Upper lobe of right lung (tissue), 1 donor: Measurements from ENCODE around the gene MRPL3. TPM values are rescaled to one million over a fixed set of nuclear protein-coding genes. Genes with fewer than 3 reads are reported as not detected.

Source experiments
- ATAC-seq: fragments of 200-7000 bp; cut with Tn5 transposase; one replicate; pipeline ENCODE4 v1.9.1; 2020; ENCODE audit warnings: mild to moderate bottlenecking, moderate library complexity
- DNase-seq: peaks from one replicate; pipeline ENCODE4 v3.0.0-alpha.2; 2020
- H3K27ac ChIP-seq: fragments of 200-600 bp; one replicate; pipeline ENCODE4 v1.8.0; 2022
- H3K27me3 ChIP-seq: fragments of 200-600 bp; one replicate; pipeline ENCODE4 v1.8.0; 2022; ENCODE audit warnings: mild to moderate bottlenecking
- H3K36me3 ChIP-seq: fragments of 200-600 bp; one replicate; pipeline ENCODE4 v1.8.0; 2022
- H3K4me1 ChIP-seq: fragments of 200-600 bp; one replicate; pipeline ENCODE4 v1.8.0; 2022
- H3K4me3 ChIP-seq: fragments of 200-600 bp; one replicate; pipeline ENCODE4 v1.8.0; 2022; ENCODE audit warnings: mild to moderate bottlenecking
- H3K9me3 ChIP-seq: fragments of 200-600 bp; one replicate; pipeline ENCODE4 v1.8.0; 2022
- intact Hi-C: fragments of 100-400 bp; cut with DNase I; formaldehyde crosslinking; loops from one replicate; pipeline ENCODE4 v1.11.0; 2022
- total RNA-seq: library from RNA; stranded (reverse); fragmentation: NEBNext Ultra II Directional; extraction: Animal tissue kit (Norgen Biotek cat#: 25700); gene quantifications from one replicate; pipeline ENCODE4 v1.2.1, GENCODE V29; 2021
- TF ChIP-seq, protein P1 (sequence below): fragments of 200-600 bp; IDR thresholded peaks from one replicate; pipeline ENCODE4 v1.8.0; 2022; ENCODE audit warnings: antibody characterized with exemption
- donor health status: DM: no; HTN: yes; CAD: no; lungs with severe emphysema.

MRPL3 gene
- total RNA-seq, 1 donor from 2014 or later = 48.8 TPM

DNA sequence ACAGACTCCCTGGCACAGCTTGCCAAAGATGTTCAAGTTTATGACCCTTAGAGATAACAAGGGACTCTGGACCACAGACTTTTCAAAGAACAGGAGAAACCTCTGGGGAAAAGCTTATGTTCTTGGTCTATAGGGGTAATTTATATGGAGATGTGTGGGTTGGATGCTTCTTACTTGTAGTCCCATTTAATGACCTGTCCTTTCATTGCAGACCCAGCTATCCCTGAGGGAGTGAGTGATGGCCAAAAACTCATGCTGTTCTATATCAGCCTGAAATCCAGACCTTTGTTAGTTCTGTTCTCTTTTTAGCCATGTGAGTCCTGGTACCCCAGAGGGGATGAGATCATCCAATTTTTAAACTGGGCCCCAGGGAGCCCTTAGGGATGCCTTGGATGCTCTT lies 43.7 kb upstream of the MRPL3 start:
- H3K27me3 ChIP-seq = no peaks in the 10 kb centered on the region
- no peaks in the 10 kb centered on the region for H3K9me3 ChIP-seq
- TF ChIP-seq, protein P1, sequence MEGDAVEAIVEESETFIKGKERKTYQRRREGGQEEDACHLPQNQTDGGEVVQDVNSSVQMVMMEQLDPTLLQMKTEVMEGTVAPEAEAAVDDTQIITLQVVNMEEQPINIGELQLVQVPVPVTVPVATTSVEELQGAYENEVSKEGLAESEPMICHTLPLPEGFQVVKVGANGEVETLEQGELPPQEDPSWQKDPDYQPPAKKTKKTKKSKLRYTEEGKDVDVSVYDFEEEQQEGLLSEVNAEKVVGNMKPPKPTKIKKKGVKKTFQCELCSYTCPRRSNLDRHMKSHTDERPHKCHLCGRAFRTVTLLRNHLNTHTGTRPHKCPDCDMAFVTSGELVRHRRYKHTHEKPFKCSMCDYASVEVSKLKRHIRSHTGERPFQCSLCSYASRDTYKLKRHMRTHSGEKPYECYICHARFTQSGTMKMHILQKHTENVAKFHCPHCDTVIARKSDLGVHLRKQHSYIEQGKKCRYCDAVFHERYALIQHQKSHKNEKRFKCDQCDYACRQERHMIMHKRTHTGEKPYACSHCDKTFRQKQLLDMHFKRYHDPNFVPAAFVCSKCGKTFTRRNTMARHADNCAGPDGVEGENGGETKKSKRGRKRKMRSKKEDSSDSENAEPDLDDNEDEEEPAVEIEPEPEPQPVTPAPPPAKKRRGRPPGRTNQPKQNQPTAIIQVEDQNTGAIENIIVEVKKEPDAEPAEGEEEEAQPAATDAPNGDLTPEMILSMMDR = no peak
- ATAC-seq (no peak), DNase-seq (no peak)
- no peak overlapping the region for H3K27ac ChIP-seq
- H3K4me3 ChIP-seq = no peak overlapping the region
- intact Hi-C loops = no loop called here
- no peaks in the 10 kb centered on the region for H3K36me3 ChIP-seq
- H3K4me1 ChIP-seq = no peaks in the 10 kb centered on the region

- intact Hi-C loops = no loop called here
- H3K9me3 ChIP-seq = no peaks in the 10 kb centered on the region
- DNase-seq = no peak
- TF ChIP-seq, protein P1 = no peak
- no peak overlapping the region for H3K27ac ChIP-seq
- no peaks in the 10 kb centered on the region for H3K4me1 ChIP-seq
- no peaks in the 10 kb centered on the region for H3K36me3 ChIP-seq
- no peaks in the 10 kb centered on the region for H3K27me3 ChIP-seq
- no peak overlapping the region for H3K4me3 ChIP-seq
- no peak for ATAC-seq
Observed at GRCh38 chr3:131544557-131544956, 41.8 kb upstream of the MRPL3 start.

- Histone ChIP-seq H3K9me3 (no peaks in the 10 kb centered on the region), H3K4me3 (no peak overlapping the region), H3K4me1 (no peaks in the 10 kb centered on the region), H3K27me3 (no peaks in the 10 kb centered on the region), H3K27ac (no peak overlapping the region), H3K36me3 (no peaks in the 10 kb centered on the region)
- TF ChIP-seq, protein P1 = no peak
- intact Hi-C loops = no loop called here
- DNase-seq (no peak), ATAC-seq (peak; percentile 26)
Observed at GRCh38 chr3:131543714-131544113, 40.9 kb upstream of the MRPL3 start.

GRCh38 chr3:131541288-131541687 lies 38.5 kb upstream of the MRPL3 start:
- Histone ChIP-seq H3K9me3 (no peaks in the 10 kb centered on the region), H3K36me3 (no peaks in the 10 kb centered on the region), H3K4me3 (no peak overlapping the region), H3K4me1 (no peaks in the 10 kb centered on the region), H3K27ac (no peak overlapping the region), H3K27me3 (no peaks in the 10 kb centered on the region)
- TF ChIP-seq, protein P1 = no peak
- ATAC-seq (no peak), DNase-seq (no peak)
- intact Hi-C loops = no loop called here

- H3K36me3 ChIP-seq = no peaks in the 10 kb centered on the region
- ATAC-seq (no peak), DNase-seq (no peak)
- H3K27me3 ChIP-seq = no peaks in the 10 kb centered on the region
- H3K4me1 ChIP-seq = no peaks in the 10 kb centered on the region
- no peak overlapping the region for H3K27ac ChIP-seq
- H3K9me3 ChIP-seq = no peaks in the 10 kb centered on the region
- intact Hi-C loops = no loop called here
- TF ChIP-seq, protein P1 = no peak
- H3K4me3 ChIP-seq = no peak overlapping the region
Observed at GRCh38 chr3:131540821-131541220, 38.0 kb upstream of the MRPL3 start.

DNA sequence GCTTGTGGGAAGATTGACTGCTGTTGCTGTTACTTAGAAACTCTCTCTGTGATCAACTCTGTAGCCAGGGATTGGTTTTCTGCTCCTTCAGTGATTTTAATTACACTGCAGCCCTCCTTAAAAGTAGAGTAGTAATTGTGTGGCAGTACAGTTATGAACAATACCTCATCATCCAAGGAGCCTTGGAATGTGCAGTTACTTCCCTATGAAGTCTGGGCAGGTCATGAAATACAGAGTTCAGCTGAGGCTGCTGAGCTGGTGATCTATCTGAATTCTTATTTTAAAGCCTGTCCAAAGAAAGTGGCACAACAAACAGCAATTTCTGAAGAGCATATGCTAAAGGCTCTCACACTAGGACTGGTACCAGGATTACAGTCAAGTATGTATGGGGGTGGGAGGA lies 37.4 kb upstream of the MRPL3 start:
- Histone ChIP-seq H3K36me3 (no peaks in the 10 kb centered on the region), H3K4me3 (no peak overlapping the region), H3K27ac (no peak overlapping the region), H3K4me1 (no peaks in the 10 kb centered on the region), H3K27me3 (no peaks in the 10 kb centered on the region), H3K9me3 (no peaks in the 10 kb centered on the region)
- TF ChIP-seq, protein P1 = no peak
- ATAC-seq (no peak), DNase-seq (no peak)
- intact Hi-C loops = no loop called here
